H1 (cell line): Measurements from ENCODE around the gene BPIFB2. TPM values are rescaled to one million over a fixed set of nuclear protein-coding genes. Genes with fewer than 3 reads are reported as not detected.

ENCODE experiments used
- CEBPB ChIP-seq: IDR thresholded peaks from 2 replicates; pipeline ENCODE4 v1.6.1; 2012; ENCODE audit warnings: low read depth, low read length
- CHD2 ChIP-seq: IDR thresholded peaks from 2 replicates; pipeline ENCODE4 v1.6.1; 2012; ENCODE audit warnings: low read length, improper control_type of control experiment
- polyA plus RNA-seq, 7 experiments: library from polyadenylated mRNA; depleted of rRNA in 3 of 7; stranded (reverse) in 5 of 7; unstranded in 2 of 7; fragments of >200 nt in 5 of 7; fragments of 200-250 nt in 2 of 7; gene quantifications; 1 replicate in 5 of 7; 2 replicates in 1 of 7; 4 replicates in 1 of 7; pipeline versions ENCODE4 v1.2.1 to v1.2.3, GENCODE V29; 2011 to 2013; ENCODE audit warnings: missing spikeins in 2 of 7, mixed read lengths in 2 of 7
- total RNA-seq: library from RNA; stranded (reverse); fragmentation: NEBNext Ultra II Directional; extraction: Animal tissue kit (Norgen Biotek cat#: 25700); gene quantifications from 2 replicates; pipeline ENCODE4 v1.2.1, GENCODE V29; 2021

The BPIFB2 gene
- total and polyA plus RNA-seq, 2 of the 8 experiments (the other 6 are each of a cell fraction or from before 2014, with no cell fraction given), result not detected

DNA sequence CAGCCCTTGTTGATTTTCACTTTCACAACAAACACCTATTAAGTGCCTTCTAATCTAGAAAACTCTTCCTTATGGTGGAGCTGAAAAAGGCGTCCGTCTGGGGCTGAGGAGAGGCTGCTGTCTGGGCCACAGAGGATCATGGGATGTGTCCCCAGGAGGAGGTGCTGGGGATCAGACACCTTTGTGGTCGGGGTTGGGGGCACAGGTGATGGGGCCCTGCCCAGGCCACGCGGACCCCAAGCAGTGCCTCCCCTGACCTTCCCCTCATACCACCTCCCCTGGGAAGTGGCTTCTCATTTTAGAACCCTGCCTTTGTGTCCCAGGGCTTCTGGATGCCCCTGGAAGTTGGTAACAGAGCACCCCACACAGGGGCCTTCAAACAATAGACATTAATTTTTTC lies 44.3 kb upstream of the BPIFB2 start (continued):
- TF ChIP-seq CEBPB (no peak), CHD2 (no peak)
